GM18511 (cell line): Measurements from ENCODE around the gene FER.
"Not testable (repeated sequence)": the region's sequence is repeated elsewhere in the genome, so short reads cannot be mapped to it uniquely, and the experiment has no call there.

Experiments
- ATAC-seq: cut with Tn5 transposase; IDR thresholded peaks from one replicate; pipeline ENCODE4 v1.9.1; 2021; ENCODE audit warnings: mild to moderate bottlenecking, moderate library complexity; ENCODE audit not compliant: unreplicated experiment

The FER gene

GRCh38 chr5:108946008-108946407 is 198.3 kb downstream of the FER start:
- ATAC-seq: no peak

DNA sequence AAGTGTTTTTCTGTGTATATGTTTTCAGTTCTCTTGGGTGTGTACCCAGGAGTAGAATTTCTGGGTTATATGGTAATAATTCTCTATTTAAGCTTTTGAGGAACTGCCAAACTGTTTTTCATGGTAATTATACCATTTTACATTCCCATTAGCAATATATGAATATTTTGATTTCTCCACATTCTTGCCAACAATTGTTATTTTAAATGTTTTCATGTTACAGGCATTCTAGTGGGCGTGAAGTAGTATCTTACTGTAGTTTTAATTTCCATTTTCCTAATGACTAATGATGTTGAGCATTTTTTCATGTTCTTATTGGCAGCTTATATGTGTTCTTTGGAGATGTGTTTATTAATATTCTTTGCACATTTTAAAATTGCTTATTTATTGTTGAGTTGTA is 199.5 kb downstream of the FER start:
- ATAC-seq: no peak

- ATAC-seq: no peak
These were observed 202.6 kb downstream of the FER start for GRCh38 chr5:108950276-108950675.

- no peak for ATAC-seq
These were observed 206.2 kb downstream of the FER start for GRCh38 chr5:108953940-108954339.

- no peak for ATAC-seq
These were observed 209.6 kb downstream of the FER start for GRCh38 chr5:108957333-108957732.

DNA sequence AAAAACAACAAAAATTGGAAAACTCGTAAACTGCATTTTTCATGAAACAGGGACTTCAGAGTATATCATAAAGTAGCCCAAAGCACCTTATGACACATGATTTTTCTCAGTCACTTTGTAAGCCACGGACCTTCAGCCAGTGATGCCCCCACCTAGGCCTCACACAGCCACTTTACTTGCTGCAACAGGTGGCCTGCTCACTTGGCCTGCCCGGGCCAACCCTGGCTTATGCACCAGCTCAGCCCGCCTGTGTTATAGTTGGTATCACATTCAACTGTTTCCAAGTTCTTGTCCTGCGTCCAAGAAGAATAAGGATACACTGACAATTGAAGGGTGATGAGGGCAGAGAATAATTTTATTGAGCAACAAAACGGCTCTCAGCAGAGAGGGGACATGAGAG is 219.2 kb downstream of the FER start:
- ATAC-seq: no peak

GRCh38 chr5:108974594-108974993 is 226.9 kb downstream of the FER start:
- ATAC-seq: no peak

- no peak for ATAC-seq
These were observed 228.0 kb downstream of the FER start for GRCh38 chr5:108975697-108976096.

DNA sequence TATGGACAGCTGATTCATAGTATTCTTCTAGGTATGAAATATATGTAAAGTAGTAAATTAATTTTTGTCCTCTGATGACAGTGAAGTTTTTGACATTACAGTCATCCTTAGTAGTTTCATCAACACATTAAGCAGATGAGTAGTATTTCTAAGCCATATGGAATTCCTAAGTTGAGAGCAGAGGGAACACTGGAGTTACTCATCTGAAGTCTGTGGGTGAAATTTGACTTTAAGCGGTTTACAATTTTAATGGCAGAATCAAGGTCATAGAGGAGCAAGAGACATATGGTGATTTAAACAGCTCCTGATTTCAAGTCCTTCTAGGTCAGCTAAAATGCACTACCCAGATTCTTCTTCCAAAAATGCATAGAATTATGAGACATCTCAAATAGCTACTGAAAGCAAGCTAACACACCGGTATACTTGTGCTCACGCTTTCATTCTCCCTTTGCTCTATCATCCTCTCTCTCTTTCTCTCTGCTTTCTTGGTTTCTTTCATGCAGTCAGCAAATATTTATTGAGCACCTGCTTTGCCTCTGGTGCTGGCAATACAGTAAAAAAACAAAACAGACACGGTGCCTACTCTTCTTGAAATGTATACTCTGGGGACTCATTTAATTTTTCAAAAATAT is 235.9 kb downstream of the FER start:
- ATAC-seq: no peak

- ATAC-seq: no peak
These were observed 242.2 kb downstream of the FER start for GRCh38 chr5:108989761-108990392.

DNA sequence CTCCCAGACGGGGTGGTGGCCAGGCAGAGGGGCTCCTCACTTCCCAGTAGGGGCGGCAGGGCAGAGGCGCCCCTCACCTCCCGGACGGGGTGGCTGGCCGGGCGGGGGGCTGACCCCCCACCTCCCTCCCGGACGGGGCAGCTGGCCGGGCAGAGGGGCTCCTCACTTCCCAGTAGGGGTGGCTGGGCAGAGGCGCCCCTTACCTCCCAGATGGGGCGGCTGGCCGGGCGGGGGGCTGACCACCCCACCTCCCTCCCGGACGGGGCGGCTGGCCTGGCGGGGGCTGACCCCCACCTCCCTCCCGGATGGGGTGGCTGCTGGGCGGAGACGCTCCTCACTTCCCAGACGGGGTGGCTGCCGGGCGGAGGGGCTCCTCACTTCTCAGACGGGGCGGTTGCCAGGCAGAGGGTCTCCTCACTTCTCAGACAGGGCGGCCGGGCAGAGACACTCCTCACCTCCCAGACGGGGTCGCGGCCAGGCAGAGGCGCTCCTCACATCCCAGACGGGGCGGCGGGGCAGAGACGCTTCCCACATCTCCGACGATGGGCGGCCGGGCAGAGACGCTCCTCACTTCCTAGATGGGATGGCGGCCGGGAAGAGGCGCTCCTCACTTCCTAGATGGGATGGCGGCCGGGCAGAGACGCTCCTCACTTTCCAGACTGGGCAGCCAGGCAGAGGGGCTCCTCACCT is 244.8 kb downstream of the FER start:
- ATAC-seq: not testable (repeated sequence)

DNA sequence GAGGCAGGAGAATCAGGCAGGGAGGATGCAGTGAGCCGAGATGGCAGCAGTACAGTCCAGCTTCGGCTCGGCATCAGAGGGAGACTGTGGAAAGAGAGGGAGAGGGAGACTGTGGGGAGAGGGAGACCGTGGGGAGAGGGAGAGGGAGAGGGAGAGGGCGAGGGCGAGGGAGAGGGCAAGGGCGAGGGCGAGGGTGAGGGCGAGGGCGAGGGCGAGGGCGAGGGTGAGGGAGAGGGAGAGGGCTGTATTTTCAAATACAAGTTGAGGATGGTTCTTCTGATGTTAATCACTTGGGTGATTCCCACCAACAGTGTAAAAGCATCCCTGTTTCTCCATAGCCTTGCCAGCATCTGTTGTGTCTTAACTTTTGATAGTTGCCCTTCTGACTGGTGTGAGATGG is 245.7 kb downstream of the FER start:
- not testable (repeated sequence) for ATAC-seq

GRCh38 chr5:108997720-108998119 is 250.0 kb downstream of the FER start:
- ATAC-seq: no peak

GRCh38 chr5:108998216-108998615 is 250.5 kb downstream of the FER start:
- ATAC-seq: no peak

DNA sequence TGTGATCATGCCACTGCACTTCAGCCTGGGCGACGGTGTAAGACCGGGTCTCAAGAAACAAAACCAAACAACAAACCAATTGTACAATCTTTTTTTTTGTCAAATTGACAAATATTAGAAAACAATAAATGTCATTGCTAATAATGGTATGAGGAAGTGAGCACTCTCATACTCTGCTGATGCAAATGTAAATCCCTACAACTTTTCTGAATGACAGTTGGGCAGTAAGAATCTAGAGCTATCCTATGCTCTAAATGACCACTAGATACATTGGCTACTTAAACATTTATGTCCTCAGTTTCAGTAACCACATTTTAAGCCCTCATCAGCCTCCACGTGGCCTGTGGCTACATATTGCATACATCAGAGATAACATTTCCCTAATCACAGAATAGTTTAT is 256.2 kb downstream of the FER start:
- no peak for ATAC-seq

DNA sequence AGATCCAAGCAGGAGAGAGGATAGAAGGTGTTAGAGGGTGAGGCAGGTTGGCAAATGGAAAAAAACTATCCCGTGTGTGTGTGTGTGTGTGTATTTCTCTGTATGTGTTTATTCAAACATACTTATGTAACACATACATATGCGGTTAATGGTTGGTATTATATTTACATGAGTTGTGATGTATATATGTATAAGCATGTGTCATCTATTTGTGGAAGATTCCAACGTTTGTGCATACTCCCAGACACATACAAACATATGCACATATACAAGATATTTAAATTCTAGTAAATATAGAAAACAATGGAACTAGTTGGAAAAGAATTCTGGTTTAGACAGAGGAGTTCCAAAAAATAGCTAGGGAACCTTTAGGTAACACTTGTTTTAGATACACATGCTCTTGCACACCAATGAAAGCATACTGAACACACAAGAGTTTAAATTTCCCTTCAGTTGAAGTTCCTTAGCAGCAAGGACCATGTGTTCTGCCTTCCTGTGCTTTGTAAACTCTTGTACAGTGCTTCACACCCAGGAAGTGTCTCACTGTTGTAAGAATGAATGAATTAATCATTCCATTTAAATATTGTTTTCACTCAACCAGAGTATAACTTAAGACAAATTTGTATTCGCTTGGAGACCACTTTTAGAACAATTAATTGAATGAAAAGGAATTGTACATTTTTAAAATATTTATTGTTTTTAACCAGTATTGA is 257.8 kb downstream of the FER start:
- ATAC-seq: no peak

- ATAC-seq: no peak
These were observed 258.4 kb downstream of the FER start for GRCh38 chr5:109006129-109006528.

GRCh38 chr5:109016300-109016699 is 268.6 kb downstream of the FER start:
- peak; percentile 73 for ATAC-seq

DNA sequence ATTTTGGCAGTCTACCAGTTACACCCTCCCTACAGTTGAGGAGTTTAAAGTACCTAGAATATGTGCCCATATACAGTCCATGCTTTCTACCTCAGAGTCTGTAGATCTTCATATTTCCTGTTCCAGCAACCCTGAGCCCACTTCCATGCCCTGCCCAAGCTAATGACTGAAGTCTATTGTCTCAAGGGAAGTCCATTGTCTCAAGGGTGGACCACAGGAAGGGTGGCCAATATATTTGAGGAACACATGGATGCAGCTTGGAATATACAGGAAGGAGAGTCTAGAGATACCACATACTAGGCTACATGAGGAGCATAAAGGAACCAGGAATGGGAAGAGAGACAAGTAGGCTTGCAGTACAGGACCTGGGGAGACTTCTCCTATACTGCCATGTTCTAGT is 274.4 kb downstream of the FER start:
- ATAC-seq: no peak

- not testable (repeated sequence) for ATAC-seq
These were observed 278.0 kb downstream of the FER start for GRCh38 chr5:109025729-109026128.

DNA sequence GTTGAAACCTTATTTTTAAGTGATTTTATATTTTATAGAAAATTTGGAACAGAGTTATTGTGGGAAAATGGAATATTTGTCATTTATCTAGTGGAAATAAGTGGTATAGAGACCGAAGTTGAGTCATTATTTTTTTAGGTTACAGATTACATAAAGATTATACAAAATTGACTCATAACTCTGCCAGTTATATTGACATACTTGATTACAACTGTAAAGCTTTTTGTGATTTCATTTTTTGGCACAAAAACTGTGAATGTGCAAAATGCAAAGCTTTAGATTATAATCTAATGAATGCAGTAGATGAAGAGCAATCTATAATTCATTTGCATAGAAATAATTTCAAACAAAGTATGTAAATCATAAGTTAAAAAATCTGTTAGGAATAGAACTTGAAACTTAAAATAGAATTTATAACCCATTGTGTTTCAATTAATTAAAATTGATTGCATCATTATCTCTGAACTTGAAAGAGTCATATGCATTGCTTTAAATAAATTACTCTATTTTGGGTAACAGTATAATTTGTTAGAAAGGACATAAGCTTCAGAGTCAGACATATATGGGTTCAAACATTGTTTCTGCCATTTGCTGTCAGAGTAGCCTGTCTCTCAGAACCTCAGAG is 280.4 kb downstream of the FER start:
- ATAC-seq: peak; percentile 21
